Endothelial cell (in vitro differentiated cells): ENCODE data around the gene C10orf71. TPM values are rescaled to one million over a fixed set of nuclear protein-coding genes. Genes with fewer than 3 reads are reported as not detected.

Experiments
- DNase-seq: peaks from one replicate; pipeline ENCODE4 v3.0.0; 2021; ENCODE audit warnings: low spot score
- H3K27ac Mint-ChIP-seq: one replicate; pipeline ENCODE4 v1.8.0; 2021; ENCODE audit warnings: mixed read lengths, inconsistent platforms; ENCODE audit not compliant: unreplicated experiment
- H3K27me3 Mint-ChIP-seq: one replicate; pipeline ENCODE4 v1.8.0; 2021; ENCODE audit warnings: mild to moderate bottlenecking, moderate library complexity, mixed read lengths, inconsistent platforms; ENCODE audit not compliant: unreplicated experiment
- H3K36me3 Mint-ChIP-seq: one replicate; pipeline ENCODE4 v1.8.0; 2021; ENCODE audit warnings: mild to moderate bottlenecking, low read depth, mixed read lengths, inconsistent platforms; ENCODE audit not compliant: unreplicated experiment
- H3K4me1 Mint-ChIP-seq: one replicate; pipeline ENCODE4 v1.8.0; 2021; ENCODE audit warnings: mild to moderate bottlenecking, mixed read lengths, inconsistent platforms; ENCODE audit not compliant: unreplicated experiment
- H3K4me3 Mint-ChIP-seq: one replicate; pipeline ENCODE4 v1.8.0; 2021; ENCODE audit warnings: mild to moderate bottlenecking, mixed read lengths, inconsistent platforms; ENCODE audit not compliant: unreplicated experiment
- H3K9me3 Mint-ChIP-seq: one replicate; pipeline ENCODE4 v1.8.0; 2021; ENCODE audit warnings: mixed read lengths, inconsistent platforms; ENCODE audit not compliant: unreplicated experiment
- total RNA-seq: library from RNA; stranded (reverse); fragmentation: NEBNext Ultra II Directional; extraction: Animal tissue kit (Norgen Biotek cat#: 25700); gene quantifications from one replicate; pipeline ENCODE4 v1.2.1, GENCODE V29; 2021; ENCODE audit not compliant: unreplicated experiment
- TF ChIP-seq, protein P1 (sequence below): fragments of 200-600 bp; sonication (generic); IDR thresholded peaks from one replicate; pipeline ENCODE4 v1.5.0; 2021; ENCODE audit warnings: antibody characterized with exemption; ENCODE audit not compliant: unreplicated experiment

Gene C10orf71
- total RNA-seq, 1 donor from 2014 or later = not detected

- TF ChIP-seq, protein P1, sequence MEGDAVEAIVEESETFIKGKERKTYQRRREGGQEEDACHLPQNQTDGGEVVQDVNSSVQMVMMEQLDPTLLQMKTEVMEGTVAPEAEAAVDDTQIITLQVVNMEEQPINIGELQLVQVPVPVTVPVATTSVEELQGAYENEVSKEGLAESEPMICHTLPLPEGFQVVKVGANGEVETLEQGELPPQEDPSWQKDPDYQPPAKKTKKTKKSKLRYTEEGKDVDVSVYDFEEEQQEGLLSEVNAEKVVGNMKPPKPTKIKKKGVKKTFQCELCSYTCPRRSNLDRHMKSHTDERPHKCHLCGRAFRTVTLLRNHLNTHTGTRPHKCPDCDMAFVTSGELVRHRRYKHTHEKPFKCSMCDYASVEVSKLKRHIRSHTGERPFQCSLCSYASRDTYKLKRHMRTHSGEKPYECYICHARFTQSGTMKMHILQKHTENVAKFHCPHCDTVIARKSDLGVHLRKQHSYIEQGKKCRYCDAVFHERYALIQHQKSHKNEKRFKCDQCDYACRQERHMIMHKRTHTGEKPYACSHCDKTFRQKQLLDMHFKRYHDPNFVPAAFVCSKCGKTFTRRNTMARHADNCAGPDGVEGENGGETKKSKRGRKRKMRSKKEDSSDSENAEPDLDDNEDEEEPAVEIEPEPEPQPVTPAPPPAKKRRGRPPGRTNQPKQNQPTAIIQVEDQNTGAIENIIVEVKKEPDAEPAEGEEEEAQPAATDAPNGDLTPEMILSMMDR = no peak
- no peaks in the 10 kb centered on the region for H3K36me3 Mint-ChIP-seq
- no peak overlapping the region for H3K27ac Mint-ChIP-seq
- H3K4me1 Mint-ChIP-seq = peaks cover 9% of the 10 kb centered on the region
- DNase-seq = no peak
- H3K4me3 Mint-ChIP-seq = no peak overlapping the region
- no peaks in the 10 kb centered on the region for H3K9me3 Mint-ChIP-seq
- H3K27me3 Mint-ChIP-seq = peaks cover 10% of the 10 kb centered on the region
Measured at GRCh38 chr10:49301302-49301701, 2.3 kb downstream of the C10orf71 start.

GRCh38 chr10:49302088-49302487 is 3.1 kb downstream of the C10orf71 start:
- H3K4me1 Mint-ChIP-seq = peaks cover 6% of the 10 kb centered on the region
- peaks cover 10% of the 10 kb centered on the region for H3K27me3 Mint-ChIP-seq
- H3K4me3 Mint-ChIP-seq = no peak overlapping the region
- no peak overlapping the region for H3K27ac Mint-ChIP-seq
- no peaks in the 10 kb centered on the region for H3K36me3 Mint-ChIP-seq
- TF ChIP-seq, protein P1 = no peak
- no peaks in the 10 kb centered on the region for H3K9me3 Mint-ChIP-seq
- no peak for DNase-seq

DNA sequence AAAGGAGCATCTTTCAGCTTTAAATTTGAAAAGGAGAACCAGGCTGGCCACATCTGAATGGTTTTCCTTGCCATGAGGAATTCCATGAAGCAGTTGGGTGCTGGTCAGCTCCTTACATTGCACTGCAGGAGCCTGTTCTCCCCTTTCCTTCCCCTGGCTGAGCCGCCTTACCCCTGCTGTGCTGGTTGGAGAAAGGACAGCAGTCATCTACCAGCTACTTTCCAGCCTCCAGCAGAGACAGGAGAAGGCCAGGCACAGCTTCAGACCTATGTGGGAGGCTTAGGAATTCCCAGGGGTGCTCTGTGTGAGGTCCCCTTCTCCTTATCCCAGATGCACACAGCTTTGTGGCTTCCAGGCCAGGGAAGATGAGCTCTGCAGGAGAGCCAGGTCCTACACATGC is 4.7 kb downstream of the C10orf71 start:
- Mint-ChIP-seq H3K9me3 (no peaks in the 10 kb centered on the region), H3K36me3 (no peaks in the 10 kb centered on the region), H3K27me3 (peaks cover 10% of the 10 kb centered on the region), H3K27ac (no peak overlapping the region), H3K4me1 (peaks cover 3% of the 10 kb centered on the region), H3K4me3 (no peak overlapping the region)
- TF ChIP-seq, protein P1 = no peak
- no peak for DNase-seq

GRCh38 chr10:49304137-49304536 is 5.2 kb downstream of the C10orf71 start:
- TF ChIP-seq, protein P1 = no peak
- Mint-ChIP-seq H3K36me3 (no peaks in the 10 kb centered on the region), H3K9me3 (no peaks in the 10 kb centered on the region), H3K27me3 (peaks cover 10% of the 10 kb centered on the region), H3K4me3 (no peak overlapping the region), H3K4me1 (no peaks in the 10 kb centered on the region), H3K27ac (no peak overlapping the region)
- DNase-seq = no peak

- no peaks in the 10 kb centered on the region for H3K9me3 Mint-ChIP-seq
Measured at GRCh38 chr10:49307921-49308320, 9.0 kb downstream of the C10orf71 start.

More at GRCh38 chr10:49307921-49308320, 9.0 kb downstream of the C10orf71 start:
- no peak overlapping the region for H3K27ac Mint-ChIP-seq
- no peaks in the 10 kb centered on the region for H3K36me3 Mint-ChIP-seq
- TF ChIP-seq, protein P1 = no peak
- H3K27me3 Mint-ChIP-seq = peaks cover 13% of the 10 kb centered on the region
- no peaks in the 10 kb centered on the region for H3K4me1 Mint-ChIP-seq
- no peak overlapping the region for H3K4me3 Mint-ChIP-seq
- DNase-seq = no peak
